ENCODE measurements around the gene LILRA5. TPM values are rescaled to one million over a fixed set of nuclear protein-coding genes. Genes with fewer than 3 reads are reported as not detected.

The LILRA5 gene
- total and polyA plus RNA-seq, 10 of the 15 experiments (the other 5 are each of a cell fraction or from before 2014, with no cell fraction given) = 0.05 to 1.2 (median 0.36) TPM; not detected in 4

DNA sequence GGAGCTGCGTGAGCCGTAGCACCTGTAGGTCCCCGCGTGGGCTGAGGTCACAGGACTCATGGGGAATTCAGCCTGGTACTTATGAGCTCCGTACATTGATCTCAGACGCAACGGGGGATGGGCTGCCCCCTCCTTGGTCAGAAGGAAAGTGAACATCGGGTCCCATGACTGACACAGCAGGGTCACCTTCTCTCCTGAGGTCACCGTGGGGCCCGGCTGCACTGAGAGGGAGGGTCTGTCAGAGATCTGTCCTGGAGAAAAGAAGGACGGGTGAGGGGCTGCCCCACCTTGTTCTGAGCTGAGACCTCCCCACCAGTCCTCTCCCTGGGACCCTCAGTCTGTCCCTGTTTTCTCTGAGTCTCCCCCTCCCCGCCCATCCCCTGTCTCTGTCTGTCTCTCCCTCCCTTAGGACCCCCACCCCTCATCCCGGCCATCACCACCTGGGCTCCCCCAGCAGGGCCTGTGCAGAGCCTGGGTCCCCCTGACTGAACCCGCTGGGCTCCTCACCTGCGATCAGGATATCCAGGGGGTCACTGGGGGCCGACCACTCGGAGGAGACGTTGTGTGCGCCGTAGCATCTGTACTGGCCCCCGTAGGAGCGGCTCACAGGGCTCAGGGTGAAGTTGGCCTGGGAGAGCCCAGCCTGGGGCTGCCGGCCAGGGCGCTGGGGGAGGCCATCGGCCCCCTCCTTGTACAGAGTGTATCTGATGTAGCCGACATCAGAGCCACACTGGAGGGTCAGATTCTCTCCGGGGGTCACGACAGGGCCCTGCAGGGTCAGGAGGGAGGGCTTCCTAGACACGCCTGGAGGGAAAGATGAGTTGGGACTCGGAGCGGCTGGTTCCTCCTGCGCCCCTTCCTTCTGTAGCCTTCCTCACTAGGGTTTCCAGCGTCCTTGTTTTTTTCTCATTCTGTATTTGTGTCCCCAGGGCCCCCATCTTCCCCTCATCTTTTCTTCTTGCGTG, 24.2 kb upstream of the LILRA5 start (continued):
- TF ChIP-seq, protein P1, sequence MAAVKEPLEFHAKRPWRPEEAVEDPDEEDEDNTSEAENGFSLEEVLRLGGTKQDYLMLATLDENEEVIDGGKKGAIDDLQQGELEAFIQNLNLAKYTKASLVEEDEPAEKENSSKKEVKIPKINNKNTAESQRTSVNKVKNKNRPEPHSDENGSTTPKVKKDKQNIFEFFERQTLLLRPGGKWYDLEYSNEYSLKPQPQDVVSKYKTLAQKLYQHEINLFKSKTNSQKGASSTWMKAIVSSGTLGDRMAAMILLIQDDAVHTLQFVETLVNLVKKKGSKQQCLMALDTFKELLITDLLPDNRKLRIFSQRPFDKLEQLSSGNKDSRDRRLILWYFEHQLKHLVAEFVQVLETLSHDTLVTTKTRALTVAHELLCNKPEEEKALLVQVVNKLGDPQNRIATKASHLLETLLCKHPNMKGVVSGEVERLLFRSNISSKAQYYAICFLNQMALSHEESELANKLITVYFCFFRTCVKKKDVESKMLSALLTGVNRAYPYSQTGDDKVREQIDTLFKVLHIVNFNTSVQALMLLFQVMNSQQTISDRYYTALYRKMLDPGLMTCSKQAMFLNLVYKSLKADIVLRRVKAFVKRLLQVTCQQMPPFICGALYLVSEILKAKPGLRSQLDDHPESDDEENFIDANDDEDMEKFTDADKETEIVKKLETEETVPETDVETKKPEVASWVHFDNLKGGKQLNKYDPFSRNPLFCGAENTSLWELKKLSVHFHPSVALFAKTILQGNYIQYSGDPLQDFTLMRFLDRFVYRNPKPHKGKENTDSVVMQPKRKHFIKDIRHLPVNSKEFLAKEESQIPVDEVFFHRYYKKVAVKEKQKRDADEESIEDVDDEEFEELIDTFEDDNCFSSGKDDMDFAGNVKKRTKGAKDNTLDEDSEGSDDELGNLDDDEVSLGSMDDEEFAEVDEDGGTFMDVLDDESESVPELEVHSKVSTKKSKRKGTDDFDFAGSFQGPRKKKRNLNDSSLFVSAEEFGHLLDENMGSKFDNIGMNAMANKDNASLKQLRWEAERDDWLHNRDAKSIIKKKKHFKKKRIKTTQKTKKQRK (IDR thresholded peaks at IDR 0.05; ENCODE audit: low read depth, low read length) = no peak
- no peak for TF ChIP-seq MTA3 (IDR thresholded peaks at IDR 0.05; ENCODE audit: borderline replicate concordance, low read length)
- TF ChIP-seq CBX3 (IDR thresholded peaks at IDR 0.05; ENCODE audit: borderline replicate concordance, low read depth) = no peak
- TF ChIP-seq ZNF274 (IDR thresholded peaks at IDR 0.05; ENCODE audit: insufficient read depth, insufficient read length) = no peak
- TF ChIP-seq TAF1 (IDR thresholded peaks at IDR 0.05; ENCODE audit: borderline replicate concordance, low read depth, low read length) = no peak
- TF ChIP-seq IKZF1 (conservative IDR thresholded peaks at IDR 0.05) = no peak
- peak; percentile 43; the same call in 1 of the 2 replicates for TF ChIP-seq ZNF687 (IDR thresholded peaks at IDR 0.05)
- TF ChIP-seq ZBTB4 (CRISPR knock-in tag; IDR thresholded peaks at IDR 0.05) = no peak
- TF ChIP-seq POLR2AphosphoS2 (IDR thresholded peaks at IDR 0.05; ENCODE audit: low read depth, low read length) = no peak
